ENCODE results near the gene JDP2. TPM values are rescaled to one million over a fixed set of nuclear protein-coding genes. Genes with fewer than 3 reads are reported as not detected.
"Not testable (repeated sequence)": the region's sequence is repeated elsewhere in the genome, so short reads cannot be mapped to it uniquely, and the experiment has no call there.

Gene JDP2, protein sequence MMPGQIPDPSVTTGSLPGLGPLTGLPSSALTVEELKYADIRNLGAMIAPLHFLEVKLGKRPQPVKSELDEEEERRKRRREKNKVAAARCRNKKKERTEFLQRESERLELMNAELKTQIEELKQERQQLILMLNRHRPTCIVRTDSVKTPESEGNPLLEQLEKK
- polyA plus RNA-seq (ENCODE audit: insufficient read length in 12 of 12) = 10 to 100 TPM in 11 of 12 donors, not detected in 1; 35.1 to 60.5 (median 47.5) TPM
- long read RNA-seq, donor 1, full-length matches to known transcripts = 15 of 15 reads
- long read RNA-seq, donor 1, partial matches to known transcripts = 0 of 15 reads
- long read RNA-seq, donor 1, other reads (novel, unspliced or antisense) = 0 of 15 reads
- long read RNA-seq, donor 2, full-length matches to known transcripts = 37 of 93 reads
- long read RNA-seq, donor 2, partial matches to known transcripts = 56 of 93 reads
- long read RNA-seq, donor 2, other reads (novel, unspliced or antisense) = 0 of 93 reads
- long read RNA-seq, donor 3, transcript JDP2-206 (4 exons, 631 nt) = major isoform, 10 of 10 reads
- long read RNA-seq, donor 3, partial matches to known transcripts = 0 of 10 reads
- long read RNA-seq, donor 3, other reads (novel, unspliced or antisense) = 0 of 10 reads
- long read RNA-seq, donor 4, partial matches to known transcripts = 0 of 4 reads
- long read RNA-seq, donor 4, other reads (novel, unspliced or antisense) = 0 of 4 reads
- long read RNA-seq, donor 5, full-length matches to known transcripts = 30 of 30 reads
- long read RNA-seq, donor 5, partial matches to known transcripts = 0 of 30 reads
- long read RNA-seq, donor 5, other reads (novel, unspliced or antisense) = 0 of 30 reads
- long read RNA-seq, donor 6, transcript JDP2-206 (4 exons, 631 nt) = major isoform, 12 of 56 reads
- long read RNA-seq, donor 6, partial matches to known transcripts = 44 of 56 reads
- long read RNA-seq, donor 6, other reads (novel, unspliced or antisense) = 0 of 56 reads
- long read RNA-seq, donor 7, transcript JDP2-206 (4 exons, 631 nt) = major isoform, 14 of 31 reads
- long read RNA-seq, donor 7, partial matches to known transcripts = 17 of 31 reads
- long read RNA-seq, donor 7, other reads (novel, unspliced or antisense) = 0 of 31 reads
- long read RNA-seq, donor 8, full-length matches to known transcripts = 31 of 31 reads
- long read RNA-seq, donor 8, partial matches to known transcripts = 0 of 31 reads
- long read RNA-seq, donor 8, other reads (novel, unspliced or antisense) = 0 of 31 reads
- long read RNA-seq, donor 9, transcript JDP2-206 (4 exons, 631 nt) = major isoform, 19 of 29 reads
- long read RNA-seq, donor 9, partial matches to known transcripts = 10 of 29 reads
- long read RNA-seq, donor 9, other reads (novel, unspliced or antisense) = 0 of 29 reads
- long read RNA-seq, donor 10, transcript JDP2-206 (4 exons, 631 nt) = major isoform, 14 of 21 reads
- long read RNA-seq, donor 10, partial matches to known transcripts = 5 of 21 reads
- long read RNA-seq, donor 10, other reads (novel, unspliced or antisense) = 0 of 21 reads
- long read RNA-seq, donor 11, transcript JDP2-206 (4 exons, 631 nt) = major isoform, 32 of 39 reads
- long read RNA-seq, donor 11, partial matches to known transcripts = 7 of 39 reads
- long read RNA-seq, donor 11, other reads (novel, unspliced or antisense) = 0 of 39 reads

GRCh38 chr14:75427482-75428229 lies at the start of gene JDP2:
TSS of gene JDP2 (plus strand) at chr14:75428022. CDS start at chr14:75437921, 9,899 bp downstream.
- peak; percentile 94 for DNase-seq

GRCh38 chr14:75379246-75379929 lies 48.4 kb upstream of the JDP2 start:
- DNase-seq = no peak

GRCh38 chr14:75379930-75380270 lies 47.9 kb upstream of the JDP2 start:
- DNase-seq = no peak

DNA sequence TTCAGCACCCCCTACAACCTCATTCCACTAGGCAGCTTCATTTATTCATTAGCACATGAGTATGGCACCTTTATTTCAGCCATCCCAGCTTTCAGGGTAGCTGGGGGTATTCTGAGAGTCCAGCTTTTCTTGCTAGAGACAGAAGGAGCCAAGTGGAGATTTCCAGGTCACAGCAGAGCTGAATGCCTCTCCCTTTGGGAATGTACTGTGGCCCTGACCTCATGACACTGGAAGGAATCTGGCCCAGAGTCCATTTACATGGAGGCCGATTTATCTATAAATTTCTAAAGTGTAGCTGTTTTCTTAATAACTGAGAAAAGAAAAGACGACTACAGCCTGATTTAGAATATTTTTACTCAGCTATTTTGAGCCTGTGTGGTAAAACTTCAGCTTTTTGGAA lies 47.2 kb upstream of the JDP2 start:
- DNase-seq = no peak

GRCh38 chr14:75381642-75382041 lies 46.2 kb upstream of the JDP2 start:
- no peak for DNase-seq

- DNase-seq = not testable (repeated sequence)
Observed at GRCh38 chr14:75383219-75383618, 44.6 kb upstream of the JDP2 start.

GRCh38 chr14:75383721-75384120 lies 44.1 kb upstream of the JDP2 start:
- DNase-seq = no peak

- DNase-seq = no peak
Observed at GRCh38 chr14:75389679-75390078, 38.1 kb upstream of the JDP2 start.

DNA sequence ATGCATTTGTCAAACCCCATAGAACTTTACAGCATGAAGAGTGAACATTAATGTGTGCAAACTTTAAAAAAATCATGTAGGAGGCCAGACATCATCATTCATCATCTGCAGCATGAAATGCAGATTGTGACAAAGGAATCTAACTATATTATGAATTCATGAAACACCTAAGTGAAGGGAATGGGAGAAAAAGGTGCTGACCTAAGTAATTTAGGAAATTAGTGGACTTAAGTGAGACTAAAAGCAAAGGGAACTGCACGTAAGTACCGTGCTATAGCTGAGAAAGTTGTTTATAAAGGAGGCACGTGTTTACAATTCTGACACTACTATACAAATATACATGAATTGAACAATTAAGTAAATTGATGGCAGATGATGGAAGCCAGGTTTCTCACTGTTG lies 37.6 kb upstream of the JDP2 start:
- DNase-seq = no peak

- no peak for DNase-seq
Observed at GRCh38 chr14:75391953-75392352, 35.9 kb upstream of the JDP2 start.

- no peak for DNase-seq
Observed at GRCh38 chr14:75392686-75393641, 34.9 kb upstream of the JDP2 start.

DNA sequence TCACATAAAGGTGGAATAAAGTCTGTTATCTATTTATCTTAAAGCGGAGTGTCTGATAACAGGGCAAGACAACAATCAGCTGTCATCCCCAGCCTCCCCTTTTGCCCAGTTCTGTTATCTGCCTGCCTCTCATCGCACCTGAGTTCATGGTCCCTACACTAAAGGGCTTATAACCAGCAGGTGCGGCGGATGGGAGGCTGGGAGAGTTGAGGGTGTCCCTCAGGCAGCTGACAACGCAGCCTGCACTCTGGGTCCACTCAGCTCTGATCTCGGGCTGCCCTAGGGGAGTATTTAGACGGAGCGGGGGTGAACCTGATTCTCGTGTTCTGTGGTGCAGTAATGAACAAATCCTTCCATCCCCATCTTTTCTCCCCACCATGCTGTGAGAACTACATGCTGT lies 34.0 kb upstream of the JDP2 start:
- no peak for DNase-seq

DNA sequence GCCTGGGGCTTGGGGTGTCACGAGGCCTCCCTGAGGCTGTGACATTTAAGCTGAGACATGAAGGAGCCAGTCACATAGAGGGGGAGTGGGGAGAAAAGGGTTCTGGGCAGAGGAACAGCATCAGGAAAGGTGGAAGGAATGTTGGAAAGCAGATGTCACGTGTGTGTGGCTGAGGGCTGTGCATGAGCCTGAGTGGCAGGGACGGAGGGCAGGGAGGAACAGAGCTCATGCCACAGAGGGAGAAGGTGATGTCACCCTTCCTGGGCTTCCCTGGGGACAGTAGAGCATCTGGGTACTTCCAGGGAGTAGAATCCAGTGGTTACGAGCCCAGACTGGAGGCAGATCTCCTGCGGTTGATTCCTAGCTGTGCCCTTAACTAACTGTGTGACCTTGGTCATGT lies 32.0 kb upstream of the JDP2 start:
- DNase-seq = no peak

- DNase-seq = no peak
Observed at GRCh38 chr14:75399321-75399720, 28.5 kb upstream of the JDP2 start.

DNA sequence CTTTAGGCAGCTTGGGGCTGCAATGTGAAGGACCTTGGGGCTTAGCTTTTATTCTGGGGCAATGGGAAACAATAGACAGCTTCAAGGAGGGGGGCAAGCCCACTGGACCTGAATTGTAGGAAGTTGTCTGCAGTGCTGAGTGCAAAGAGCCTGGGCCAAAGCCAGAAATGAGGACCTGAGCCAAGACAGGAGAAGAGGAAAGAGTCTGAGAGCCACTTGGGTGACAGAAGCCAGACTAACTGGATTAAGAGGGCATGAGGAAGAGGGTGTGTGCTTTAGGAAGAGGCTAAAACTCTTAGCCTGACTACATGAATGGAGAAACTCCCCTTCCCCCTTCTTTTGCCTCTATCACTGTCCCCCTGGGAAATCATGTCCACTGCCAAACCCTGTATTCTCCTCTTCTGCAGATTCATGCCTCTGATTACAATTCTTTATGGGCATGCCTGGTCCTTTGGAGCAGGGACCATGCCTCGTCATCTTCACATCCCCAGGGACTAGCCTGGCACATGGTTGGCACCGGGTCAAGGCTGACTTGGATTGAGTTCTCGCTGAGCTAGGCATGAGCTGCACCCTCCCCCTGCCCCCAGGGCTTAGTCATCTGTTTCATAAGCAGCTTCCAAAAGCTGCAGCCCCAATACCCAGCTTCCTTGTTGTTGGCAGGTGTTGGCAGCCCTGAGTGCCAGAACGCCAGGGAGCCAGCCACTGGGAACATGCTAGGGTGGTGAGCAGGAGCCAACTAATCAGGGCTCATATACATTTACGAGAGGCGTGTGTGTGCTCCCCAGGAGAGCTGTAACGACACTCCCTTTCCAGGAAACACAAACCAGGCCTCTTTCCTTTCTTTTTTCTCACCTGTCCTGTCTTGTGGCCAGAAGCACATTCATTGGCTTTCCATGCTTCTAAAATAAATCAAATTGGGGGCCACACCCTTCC lies 27.7 kb upstream of the JDP2 start:
- peak; percentile 63 for DNase-seq

GRCh38 chr14:75401361-75401760 lies 26.5 kb upstream of the JDP2 start:
- DNase-seq = peak; percentile 93

DNA sequence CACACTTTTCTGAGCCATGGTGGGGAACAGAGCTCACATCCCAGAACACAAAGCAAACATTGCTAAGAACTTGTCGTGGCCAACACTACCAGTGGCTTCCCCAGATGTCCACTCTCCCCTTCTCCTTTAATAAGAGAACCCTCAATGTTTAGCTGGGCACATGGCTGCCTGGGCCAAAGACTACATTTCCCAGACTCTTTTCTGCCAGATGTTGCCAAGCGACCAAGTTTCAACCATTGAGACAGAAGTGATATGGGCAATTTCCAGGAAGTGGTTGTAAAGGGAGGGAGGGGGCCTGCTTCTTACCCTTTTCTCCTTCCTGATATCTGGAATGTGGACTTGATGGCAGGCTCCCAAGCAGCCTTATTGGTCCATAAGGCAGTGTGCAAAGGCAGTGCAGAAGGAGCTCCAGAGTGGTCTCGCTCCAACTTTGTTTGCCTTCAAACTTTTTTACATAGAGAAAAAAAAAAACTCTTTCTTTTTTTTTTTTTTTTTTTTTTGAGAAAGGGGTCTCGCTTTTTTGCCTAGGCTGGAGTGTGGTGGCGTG lies 24.9 kb upstream of the JDP2 start:
- no peak for DNase-seq

All from muscle of arm (tissue), 14 donors.